ENCODE data around the gene MVP.

The MVP gene

DNA sequence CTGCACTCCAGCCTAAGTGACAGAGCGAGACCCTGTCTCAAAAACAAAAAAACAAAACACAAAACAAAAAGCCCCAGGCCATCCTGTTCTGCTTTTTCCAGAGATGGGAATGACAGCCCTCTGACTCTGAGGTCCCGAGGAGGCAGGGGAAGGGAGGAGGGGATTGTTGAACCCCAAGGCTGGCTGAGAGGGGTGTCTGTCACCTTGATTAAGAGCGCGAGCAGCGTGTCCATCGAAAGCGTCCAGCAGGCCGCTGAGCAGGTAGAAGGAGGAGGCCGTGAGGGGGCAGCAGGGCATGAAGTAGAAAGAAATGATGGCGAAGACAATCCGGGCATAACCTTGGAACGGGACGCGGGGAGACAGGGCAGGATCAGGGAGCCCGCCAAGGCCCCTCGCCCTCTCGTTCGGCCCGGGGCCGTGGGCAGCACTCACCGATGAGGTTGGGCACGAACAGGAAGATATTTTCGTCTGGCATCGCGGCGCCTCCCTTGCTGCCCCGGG is 42.2 kb downstream of the MVP start:
- no peak for TF ChIP-seq CTCF (IDR thresholded peaks at IDR 0.05)

DNA sequence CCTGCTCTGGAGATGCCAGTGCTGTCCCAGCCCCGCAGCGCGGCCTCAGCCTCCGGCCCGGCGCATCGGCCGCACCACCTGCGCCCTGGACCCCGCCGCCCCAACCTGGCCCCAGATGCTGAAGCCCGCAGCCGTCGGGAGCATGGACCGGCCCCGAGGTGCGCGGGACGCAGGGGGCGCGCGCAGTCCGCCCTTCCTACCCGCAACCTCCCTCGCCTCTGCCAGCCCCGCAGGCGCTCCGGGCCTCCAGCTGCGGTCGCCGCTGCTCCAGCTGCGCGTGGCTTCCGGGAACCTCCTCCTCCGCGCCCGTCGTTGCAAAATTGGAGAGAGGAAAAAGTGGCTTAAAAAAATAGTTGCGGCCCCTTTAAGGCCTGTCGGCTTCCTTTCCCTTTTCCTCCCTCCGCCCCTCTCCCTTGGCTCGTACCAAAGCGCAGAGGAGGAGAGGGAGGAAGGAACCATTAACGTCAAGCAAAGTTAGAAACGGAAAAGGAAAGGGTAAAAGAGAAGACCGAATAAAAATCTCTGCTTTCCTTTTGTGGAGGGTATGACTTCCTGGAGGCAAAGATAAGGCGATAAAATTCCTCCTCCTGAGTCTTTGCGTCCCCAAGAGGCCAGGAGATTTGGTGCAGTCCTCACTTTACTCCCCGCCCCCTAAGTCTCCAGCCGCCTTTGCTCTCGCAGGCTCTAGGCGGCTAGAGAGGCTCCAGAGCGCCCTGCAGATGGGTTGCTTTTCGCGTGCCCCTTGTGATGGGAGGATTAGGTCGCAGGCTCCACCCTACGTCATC is 42.8 kb downstream of the MVP start, which contains the start of gene CDIPT:
Gene CDIPT (minus strand): TSS at position 343 of the 785 bp plus-strand sequence. CDS start 369 bp downstream, outside the sequence.
- peak; percentile 73 for TF ChIP-seq CTCF (IDR thresholded peaks at IDR 0.05)

- no peak for TF ChIP-seq CTCF (IDR thresholded peaks at IDR 0.05)
Observed at GRCh38 chr16:29863669-29863984, 43.4 kb downstream of the MVP start.

DNA sequence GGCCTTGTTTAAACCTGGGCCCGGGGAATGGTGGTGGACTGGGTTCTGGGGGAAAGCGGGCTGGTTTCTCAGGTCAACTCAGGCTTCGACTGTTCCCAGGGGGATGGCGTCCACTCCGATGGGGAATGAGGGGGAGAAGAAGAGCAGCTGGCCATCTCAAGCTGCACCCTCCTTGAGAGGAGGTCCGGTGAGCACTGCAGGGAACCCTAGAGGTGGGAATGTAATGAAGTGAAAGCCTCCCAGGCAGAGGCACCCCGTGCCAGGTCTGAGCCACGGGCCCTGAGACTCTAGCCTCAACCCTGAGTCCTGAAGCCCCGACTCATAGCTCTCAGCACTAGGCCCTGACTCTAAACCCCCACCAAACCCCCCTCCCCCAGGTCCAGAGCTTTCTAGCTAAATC is 43.9 kb downstream of the MVP start:
- TF ChIP-seq CTCF (IDR thresholded peaks at IDR 0.05) = no peak

GRCh38 chr16:29868396-29869009 is 48.2 kb downstream of the MVP start:
- TF ChIP-seq CTCF (IDR thresholded peaks at IDR 0.05) = no peak

GRCh38 chr16:29871822-29872546 is 51.7 kb downstream of the MVP start:
- no peak for TF ChIP-seq CTCF (IDR thresholded peaks at IDR 0.05)

- TF ChIP-seq CTCF (IDR thresholded peaks at IDR 0.05) = no peak
Observed at GRCh38 chr16:29873319-29873718, 53.1 kb downstream of the MVP start.

Data from LNCAP (cell line).